Right ventricle myocardium inferior (tissue), 1 donor: ENCODE measurements around the gene ZBTB44. TPM values are rescaled to one million over a fixed set of nuclear protein-coding genes. Genes with fewer than 3 reads are reported as not detected.
"Not testable (repeated sequence)": the region's sequence is repeated elsewhere in the genome, so short reads cannot be mapped to it uniquely, and the experiment has no call there.

ENCODE experiments used
- ATAC-seq: fragments of 200-7000 bp; cut with Tn5 transposase; one replicate; pipeline ENCODE4 v1.9.1; 2020; ENCODE audit warnings: mild to moderate bottlenecking, moderate library complexity
- DNase-seq: peaks from one replicate; pipeline ENCODE4 v3.0.0; 2021; ENCODE audit errors: missing footprints
- intact Hi-C: fragments of 100-400 bp; cut with DNase I; formaldehyde crosslinking; loops from one replicate; pipeline ENCODE4 v1.11.0; 2022
- total RNA-seq: library from RNA; stranded (reverse); fragmentation: NEBNext Ultra II Directional; extraction: Animal tissue kit (Norgen Biotek cat#: 25700); gene quantifications from one replicate; pipeline ENCODE4 v1.2.1, GENCODE V29; 2021
- donor health status: DM: no; HTN: yes; CAD: no; lungs with severe emphysema.

ZBTB44 gene
- total RNA-seq, 1 donor from 2014 or later, result 41.5 TPM

DNA sequence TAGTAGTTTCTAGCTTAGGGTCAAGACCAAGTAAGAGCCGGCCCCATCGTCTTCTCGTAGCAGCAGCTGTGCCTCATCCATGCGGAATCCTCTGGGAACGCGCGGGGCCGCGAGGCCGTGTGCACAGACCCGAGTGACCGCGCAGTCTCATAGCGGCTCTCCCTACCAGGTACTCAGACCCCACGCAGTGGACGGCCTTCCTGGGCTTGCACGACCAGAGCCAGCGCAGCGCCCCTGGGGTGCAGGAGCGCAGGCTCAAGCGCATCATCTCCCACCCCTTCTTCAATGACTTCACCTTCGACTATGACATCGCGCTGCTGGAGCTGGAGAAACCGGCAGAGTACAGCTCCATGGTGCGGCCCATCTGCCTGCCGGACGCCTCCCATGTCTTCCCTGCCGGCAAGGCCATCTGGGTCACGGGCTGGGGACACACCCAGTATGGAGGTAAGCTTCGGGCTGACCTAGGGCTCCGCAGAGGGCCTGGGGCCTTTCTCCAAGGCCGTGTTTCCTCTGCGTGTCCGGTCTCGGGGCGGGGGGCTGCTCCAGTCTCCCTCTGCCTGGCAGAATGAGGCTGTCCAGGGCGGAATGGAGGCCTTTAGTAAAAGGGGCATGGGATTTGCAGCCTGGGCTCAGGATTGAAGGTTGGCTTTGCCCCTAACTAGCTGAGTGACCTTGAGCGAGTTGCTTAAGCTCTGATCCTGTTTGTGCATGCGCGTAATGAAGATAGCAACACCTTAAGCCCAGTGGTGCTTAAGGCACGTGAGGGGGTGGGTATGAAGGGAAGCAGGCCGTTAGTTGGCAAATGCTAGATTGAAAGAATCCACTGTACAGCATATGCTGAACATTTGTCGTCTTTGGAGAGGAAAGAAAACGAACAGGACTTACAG, 106.2 kb downstream of the ZBTB44 start:
- intact Hi-C loops, result no loop called here
- no peak for ATAC-seq
- no peak for DNase-seq

DNA sequence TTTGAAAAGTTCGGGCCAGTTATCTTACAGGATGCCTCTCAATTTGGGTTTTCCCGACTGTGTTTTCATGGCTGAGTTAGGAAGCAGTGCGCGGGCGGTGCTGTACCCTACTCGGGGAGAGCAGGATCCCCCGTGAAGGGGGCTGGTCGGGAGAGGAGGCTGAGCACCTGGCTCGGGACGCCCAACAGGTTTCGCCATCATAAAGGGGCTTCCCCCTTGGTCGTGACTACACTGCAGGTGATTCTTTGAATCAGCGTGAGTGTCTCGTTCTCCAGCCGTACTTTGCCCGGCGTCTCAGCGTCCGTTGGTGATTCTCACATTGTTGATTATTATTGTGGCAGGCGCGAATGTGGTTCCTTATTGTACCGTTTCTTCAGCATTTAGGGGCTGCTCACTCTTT, 108.6 kb downstream of the ZBTB44 start:
- DNase-seq (no peak), ATAC-seq (no peak)
- intact Hi-C loops, result no loop called here

- intact Hi-C loops, result no loop called here
- no peak for DNase-seq
- ATAC-seq, result no peak
Measured at GRCh38 chr11:130204703-130205095, 110.0 kb downstream of the ZBTB44 start.

DNA sequence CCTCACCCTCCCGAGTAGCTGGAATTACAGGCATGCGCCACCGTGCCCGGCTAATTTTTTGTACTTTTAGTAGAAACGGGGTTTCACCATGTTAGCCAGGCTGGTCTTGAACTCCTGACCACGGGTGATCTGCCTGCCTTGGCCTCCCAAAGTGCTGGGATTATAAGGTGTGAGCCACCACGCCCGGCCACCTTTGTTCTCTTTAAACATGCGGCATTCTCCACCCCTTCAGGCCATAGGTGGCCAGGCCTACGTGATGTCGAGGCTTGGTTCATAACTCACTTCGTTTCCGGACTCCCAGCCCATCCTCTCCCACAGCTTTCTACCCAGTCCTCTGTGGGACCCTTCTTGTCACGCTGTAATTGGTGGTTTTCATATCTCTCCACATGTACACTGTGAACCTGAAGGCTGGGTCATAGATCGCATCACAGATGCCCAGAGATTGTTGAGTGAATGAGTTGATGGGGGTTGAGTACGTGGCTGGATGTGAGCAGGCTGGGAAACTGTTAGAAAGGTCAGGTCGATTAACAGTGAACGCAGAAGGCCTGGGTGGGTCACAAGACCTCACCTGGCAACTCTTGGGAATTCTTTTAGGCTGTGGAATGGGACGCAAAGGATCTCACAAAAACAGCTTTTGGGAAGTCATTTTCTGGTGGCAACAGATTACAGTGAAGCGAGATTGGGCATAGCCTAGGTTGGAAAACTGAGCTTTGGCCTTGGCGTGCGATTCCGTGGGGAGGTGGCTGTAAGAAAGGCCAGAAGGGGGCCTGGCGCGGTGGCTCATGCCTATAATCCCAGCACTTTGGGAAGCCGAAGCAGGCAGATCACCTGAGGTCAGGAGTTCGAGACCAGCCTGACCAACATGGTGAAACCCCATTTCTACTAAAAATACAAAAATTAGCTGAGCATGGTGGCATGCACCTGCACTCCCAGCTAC, 110.7 kb downstream of the ZBTB44 start:
- DNase-seq (no peak), ATAC-seq (no peak)
- intact Hi-C loops, result no loop called here

DNA sequence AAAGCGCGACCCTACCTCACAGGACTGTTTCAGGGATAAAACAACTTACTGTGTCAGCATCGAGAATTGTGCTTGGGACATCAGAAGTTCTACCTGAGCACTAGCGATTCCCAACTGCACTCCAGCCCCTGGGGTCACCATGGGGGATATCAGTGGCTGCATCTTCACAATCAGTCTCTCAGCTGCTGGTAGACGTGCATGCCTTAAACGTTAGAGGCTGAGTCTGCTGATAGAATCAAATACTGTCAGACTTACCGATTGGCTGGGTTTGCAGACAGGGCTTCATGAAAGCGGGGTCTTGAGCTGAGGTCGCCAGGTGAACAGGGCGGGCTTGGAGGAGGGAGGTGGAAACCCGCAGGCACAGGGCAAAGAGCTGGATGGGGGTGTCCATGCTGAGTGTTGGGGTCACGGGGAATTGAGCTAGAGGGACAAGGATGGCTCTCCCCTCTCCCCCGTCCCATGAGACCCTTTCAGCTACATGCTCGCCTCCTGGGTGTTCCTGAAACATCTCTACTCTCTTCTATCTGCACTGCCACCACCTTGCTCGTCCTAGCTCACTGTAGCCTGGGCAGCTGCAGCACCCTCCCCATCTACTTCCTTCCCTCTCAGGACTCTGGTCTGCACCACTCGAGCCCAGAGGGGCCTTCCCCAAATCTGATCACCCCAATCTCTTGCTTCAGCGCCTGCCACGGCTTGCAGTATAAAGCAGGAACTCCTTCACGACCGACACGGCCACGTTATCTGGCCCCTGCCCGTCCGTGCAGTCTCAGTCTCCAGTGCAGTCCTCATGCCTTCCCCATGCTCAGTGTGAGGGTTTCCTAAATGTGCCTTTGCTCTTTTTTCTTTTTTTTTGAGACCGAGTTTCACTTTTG, 111.7 kb downstream of the ZBTB44 start:
- ATAC-seq (no peak), DNase-seq (no peak)
- intact Hi-C loops, result no loop called here

GRCh38 chr11:130202009-130202817, 112.5 kb downstream of the ZBTB44 start:
- DNase-seq (no peak), ATAC-seq (no peak)
- intact Hi-C loops, result no loop called here

DNA sequence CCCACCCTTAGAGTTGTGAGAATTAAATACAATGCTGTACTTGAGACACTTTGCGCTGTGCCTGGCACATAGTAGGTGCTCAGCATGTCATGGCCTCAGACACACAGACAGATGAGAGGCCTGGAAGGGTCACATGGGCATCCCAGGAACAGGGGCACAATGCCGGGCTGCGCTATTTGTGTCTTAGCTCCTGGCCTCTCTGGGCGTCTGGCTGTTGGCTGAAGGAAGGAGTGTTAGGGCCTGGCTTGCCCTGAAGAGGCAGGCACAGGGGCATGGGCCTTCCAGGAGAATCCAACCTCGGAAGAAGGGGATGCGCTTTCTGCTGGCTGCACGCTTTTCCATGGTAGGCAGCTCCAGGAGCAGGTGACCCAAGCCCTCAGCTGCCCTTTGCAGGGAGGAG, 113.7 kb downstream of the ZBTB44 start:
- intact Hi-C loops, result no loop called here
- no peak for ATAC-seq

GRCh38 chr11:130199792-130200191, 114.9 kb downstream of the ZBTB44 start:
- DNase-seq, result no peak
- no peak for ATAC-seq
- intact Hi-C loops, result no loop called here

More for the DNA sequence above, 113.7 kb downstream of the ZBTB44 start:
- no peak for DNase-seq

DNA sequence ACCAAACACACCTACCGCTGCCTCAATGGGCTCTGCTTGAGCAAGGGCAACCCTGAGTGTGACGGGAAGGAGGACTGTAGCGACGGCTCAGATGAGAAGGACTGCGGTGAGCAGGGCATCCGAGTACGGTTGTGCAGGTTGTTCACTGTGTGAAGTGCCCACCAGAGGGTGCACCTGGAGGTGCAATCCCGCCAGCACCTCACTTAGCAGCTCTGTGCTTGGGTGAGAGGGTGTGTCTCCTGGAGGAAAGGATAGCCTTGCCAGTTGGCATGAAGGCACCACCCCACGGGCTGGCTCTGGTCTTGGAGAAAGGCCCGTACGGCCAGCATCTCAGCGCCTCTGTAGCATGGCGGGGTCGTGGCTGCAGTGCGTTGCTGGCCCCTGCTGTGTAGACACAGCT, 115.8 kb downstream of the ZBTB44 start:
- DNase-seq (no peak), ATAC-seq (no peak)
- intact Hi-C loops, result no loop called here

DNA sequence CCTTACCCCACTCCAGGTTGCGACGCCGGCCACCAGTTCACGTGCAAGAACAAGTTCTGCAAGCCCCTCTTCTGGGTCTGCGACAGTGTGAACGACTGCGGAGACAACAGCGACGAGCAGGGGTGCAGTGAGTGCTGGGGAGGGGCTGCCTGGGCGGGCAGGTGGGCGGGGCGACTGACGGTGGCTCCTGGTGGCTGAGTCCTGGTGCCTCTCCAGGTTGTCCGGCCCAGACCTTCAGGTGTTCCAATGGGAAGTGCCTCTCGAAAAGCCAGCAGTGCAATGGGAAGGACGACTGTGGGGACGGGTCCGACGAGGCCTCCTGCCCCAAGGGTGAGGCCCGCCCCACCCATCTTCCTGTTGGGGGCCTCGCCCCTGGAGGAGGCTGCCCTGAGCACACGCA, 116.4 kb downstream of the ZBTB44 start:
- ATAC-seq (no peak), DNase-seq (no peak)
- intact Hi-C loops, result no loop called here

DNA sequence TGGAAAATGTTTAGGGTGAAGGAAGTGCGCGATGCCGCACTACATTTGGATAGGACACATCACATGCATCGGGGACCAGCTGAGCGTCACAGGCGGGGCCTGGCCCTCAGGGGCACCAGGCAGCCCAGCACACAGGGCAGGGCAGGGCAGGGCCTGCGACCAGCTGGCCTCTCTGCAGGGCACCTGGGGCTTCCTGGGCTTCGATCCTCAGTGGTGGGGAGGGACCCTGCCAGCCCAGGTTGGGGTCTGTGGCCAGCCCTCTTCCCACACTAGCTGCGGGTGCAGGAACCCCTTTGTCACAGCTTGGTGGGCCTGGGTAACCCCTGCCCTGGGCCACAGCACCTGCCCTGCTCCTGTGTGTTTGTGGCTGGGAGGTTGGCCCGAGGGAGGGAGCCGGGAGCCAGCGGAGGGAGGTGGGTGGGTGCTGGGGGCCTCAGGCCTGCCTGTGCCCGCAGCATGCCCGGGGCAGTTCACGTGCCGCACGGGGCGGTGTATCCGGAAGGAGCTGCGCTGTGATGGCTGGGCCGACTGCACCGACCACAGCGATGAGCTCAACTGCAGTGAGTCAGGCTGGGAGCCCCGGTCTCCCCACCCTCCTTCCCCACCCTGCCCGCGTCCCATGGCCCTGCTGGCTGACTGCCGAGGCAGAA, 117.2 kb downstream of the ZBTB44 start:
- intact Hi-C loops, result no loop called here
- no peak for DNase-seq
- ATAC-seq, result no peak

DNA sequence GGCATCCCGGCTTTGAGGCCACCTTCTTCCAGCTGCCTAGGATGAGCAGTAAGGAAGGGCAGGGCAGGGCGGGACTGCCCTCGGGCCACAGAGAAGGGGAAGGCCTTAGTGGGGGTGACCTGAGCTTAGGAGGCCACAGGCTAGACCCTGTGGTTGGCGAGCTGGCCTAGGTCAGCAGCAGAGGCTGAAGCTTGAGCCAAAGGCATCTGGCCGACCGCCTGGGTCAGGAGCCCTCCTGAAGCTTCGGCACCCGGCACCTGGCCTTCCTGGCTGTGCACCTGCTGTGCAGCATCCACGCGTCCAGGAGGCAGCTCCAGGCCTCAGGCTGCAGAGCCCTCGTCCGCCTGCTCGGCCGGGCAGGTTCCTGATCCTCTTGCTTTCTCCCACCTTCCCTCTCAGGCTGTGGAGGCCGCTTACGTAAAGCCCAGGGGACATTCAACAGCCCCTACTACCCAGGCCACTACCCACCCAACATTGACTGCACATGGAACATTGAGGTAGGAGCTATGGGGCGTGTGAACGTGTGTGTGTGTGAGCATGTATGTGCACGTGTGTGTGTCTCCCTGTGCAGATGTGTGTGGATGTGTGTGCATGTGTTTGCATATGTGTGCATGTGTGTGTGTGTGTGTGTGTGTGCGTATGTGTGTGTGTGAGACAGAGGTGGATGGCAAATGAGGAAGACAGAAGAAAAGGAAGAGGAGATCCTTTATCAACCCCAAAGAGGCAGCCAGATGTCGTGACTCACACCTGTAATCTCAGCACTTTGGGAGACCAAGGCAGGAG, 120.3 kb downstream of the ZBTB44 start:
- DNase-seq, result no peak
- intact Hi-C loops, result no loop called here
- no peak for ATAC-seq

DNA sequence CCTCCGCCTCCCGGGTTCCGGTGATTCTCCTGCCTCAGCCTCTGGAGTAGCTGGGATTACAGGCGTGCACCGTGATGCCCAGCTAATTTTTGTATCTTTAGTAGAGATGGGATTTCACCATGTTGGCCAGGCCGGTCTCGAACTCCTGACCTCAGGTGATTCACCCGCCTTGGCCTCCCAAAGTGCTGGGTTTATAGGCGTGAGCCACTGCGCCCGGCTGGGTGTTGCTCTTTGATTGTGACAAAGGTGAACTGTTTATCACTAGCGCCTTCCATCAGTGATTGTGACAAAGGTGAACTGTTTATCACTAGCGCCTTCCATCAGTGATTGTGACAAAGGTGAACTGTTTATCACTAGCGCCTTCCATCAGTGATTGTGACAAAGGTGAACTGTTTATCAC, 121.2 kb downstream of the ZBTB44 start:
- intact Hi-C loops, ATAC-seq, DNase-seq: not testable (repeated sequence)

DNA sequence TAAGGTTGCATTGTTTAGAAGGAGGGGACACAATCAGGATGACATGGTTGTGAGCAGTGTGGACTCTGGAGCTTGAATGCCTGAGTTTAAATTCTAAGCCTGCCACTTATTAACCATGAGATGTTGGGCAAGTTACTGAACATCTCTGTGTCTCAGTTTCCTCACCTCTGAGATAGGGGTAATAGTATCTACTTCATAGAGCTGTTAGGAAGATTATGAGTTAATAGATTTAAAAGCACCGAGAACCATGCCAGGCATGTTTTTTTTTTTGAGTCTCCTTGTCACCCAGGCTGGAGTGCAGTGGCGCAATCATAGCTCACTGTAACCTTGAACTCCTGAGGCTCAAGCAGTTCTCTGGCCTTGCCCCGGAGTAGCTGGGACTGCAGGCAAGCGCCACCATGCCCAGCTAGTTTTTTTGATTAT, 121.9 kb downstream of the ZBTB44 start:
- intact Hi-C loops, result no loop called here
- ATAC-seq (no peak), DNase-seq (no peak)

- intact Hi-C loops, result no loop called here
- ATAC-seq, result no peak
Measured at GRCh38 chr11:130191896-130192295, 122.8 kb downstream of the ZBTB44 start.

GRCh38 chr11:130190371-130190881, 124.3 kb downstream of the ZBTB44 start:
- ATAC-seq (no peak), DNase-seq (no peak)
- intact Hi-C loops, result no loop called here

More at GRCh38 chr11:130191896-130192295, 122.8 kb downstream of the ZBTB44 start:
- no peak for DNase-seq
